ENCODE measurements around the gene MROH2B.

MROH2B gene

GRCh38 chr5:41071242-41071641 lies at the start of gene MROH2B:
TSS of gene MROH2B (minus strand) at chr5:41071342. CDS start at chr5:41070852, 490 bp downstream.
- FAIRE-seq: no peak
- DNase-seq (ENCODE audit: low spot score): no peak

GRCh38 chr5:41120600-41120999 lies 49.5 kb upstream of the MROH2B start:
- DNase-seq (ENCODE audit: low spot score) (no peak), FAIRE-seq (no peak)

DNA sequence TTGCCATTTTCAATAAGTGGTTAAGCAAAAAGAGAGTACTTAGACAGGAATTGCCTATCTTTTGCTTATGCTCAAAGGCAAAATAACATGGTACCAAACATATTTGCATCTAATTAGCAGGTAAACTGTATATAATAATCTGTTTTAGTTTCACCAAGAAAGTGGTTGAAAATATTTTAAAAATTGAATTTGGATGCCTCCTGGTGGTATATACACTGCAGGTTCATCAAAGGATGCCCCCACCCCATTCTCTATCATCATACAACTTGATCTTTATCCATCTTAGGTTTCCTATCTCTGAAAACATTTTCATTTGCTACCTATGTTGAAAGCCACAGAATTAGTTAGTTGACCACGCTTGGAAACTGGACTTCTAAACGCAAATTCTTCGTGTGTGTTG lies 47.0 kb upstream of the MROH2B start:
- FAIRE-seq (no peak), DNase-seq (ENCODE audit: low spot score) (no peak)

- DNase-seq (ENCODE audit: low spot score): peak; percentile 38
- no peak for FAIRE-seq
Observed at GRCh38 chr5:41115281-41115680, 44.1 kb upstream of the MROH2B start.

GRCh38 chr5:41112486-41113455 lies 41.6 kb upstream of the MROH2B start:
- DNase-seq (ENCODE audit: low spot score) (no peak), FAIRE-seq (no peak)

DNA sequence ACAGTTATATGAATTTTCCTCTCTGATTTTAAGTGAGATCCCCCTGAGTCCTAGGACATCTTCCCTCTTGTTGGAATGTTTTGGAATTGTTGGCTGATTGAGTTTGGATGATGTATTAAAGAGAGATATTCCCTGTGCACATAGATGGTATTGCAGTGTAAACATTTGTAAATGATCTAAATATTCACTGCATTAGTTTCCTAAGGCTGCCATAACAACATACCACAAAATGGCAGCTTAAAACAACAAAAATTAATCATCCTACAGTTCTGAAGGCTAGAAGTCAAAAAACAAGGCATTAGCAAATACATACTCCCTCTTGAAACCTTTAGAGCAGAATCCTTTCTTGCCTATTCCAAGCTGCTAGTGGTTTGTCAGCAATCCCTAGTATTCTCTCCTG lies 38.0 kb upstream of the MROH2B start:
- no peak for FAIRE-seq
- no peak for DNase-seq (ENCODE audit: low spot score)

DNA sequence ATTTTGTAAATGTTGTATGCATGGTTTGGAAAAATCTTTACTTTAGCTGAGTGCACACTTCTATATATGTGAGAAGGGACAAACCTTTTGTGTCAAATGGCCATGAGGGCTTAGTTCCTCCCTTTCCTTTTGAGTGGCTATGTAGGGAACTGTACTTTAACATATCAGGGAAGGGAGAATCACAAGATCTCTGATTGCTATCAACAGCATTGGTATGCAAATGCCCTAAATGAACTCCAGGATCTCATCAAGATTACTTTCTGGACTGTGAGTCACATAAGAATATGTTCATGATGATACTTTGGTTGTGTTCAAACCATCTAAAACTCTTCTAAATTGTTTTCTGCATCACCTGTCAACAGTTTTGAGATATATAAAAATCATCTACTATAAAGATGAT lies 31.2 kb upstream of the MROH2B start:
- DNase-seq (ENCODE audit: low spot score): no peak
- FAIRE-seq: no peak

DNA sequence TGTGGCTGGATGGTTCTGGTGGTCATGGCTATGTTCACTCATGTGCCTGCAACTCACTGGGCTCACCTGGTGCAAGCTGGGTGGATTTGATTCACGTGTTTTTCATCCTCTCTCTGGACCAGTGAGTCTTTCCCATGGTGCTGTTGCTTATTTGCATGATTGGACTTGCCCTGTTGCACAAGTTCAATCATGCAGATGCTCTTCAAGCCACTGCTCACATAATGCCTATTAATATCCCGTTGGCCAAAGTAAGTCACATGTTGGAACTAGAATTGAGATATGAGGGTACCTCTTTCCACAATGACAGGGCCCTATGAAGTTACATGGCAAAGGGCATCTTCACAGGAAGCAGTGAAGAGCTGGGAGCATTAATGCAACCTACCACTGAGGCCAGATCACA lies 26.5 kb upstream of the MROH2B start:
- FAIRE-seq: no peak
- DNase-seq (ENCODE audit: low spot score): no peak

DNA sequence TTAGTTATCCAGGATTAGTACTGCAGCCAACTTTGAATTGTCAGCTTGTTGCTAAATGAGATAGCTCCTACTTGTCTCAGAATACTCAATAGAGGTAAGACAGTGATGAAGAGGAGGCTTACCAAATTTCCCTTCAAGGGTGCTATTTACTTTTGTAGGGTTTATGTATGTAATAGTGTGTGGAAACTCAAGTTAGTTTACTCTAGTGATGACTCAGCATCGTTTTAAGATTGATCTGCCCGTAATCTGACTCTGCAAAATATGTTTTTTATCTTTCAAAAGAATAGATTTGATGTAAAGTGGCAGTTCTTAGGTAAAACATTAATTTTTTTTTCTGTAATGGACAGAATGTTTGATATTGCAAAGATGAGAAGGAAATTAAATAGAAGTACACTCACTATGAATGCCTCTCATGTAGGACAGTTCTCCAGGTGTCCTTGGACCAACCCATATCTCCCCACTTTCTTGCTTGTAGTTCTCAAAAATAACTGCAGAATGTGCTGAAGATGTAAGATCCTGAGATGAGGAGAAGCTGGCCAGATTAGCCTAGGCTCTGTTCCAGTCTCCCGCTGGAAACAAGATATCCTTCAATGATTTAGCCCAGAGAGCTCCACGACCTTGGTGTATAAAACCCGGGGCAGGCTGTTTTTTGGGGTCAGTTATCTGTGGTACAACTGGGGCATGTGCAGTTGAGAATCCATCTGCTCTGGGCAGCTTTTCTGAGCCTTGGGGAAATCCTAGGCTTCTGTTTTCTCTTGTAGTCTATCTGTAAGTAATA lies 24.4 kb upstream of the MROH2B start:
- DNase-seq (ENCODE audit: low spot score) (no peak), FAIRE-seq (no peak)

DNA sequence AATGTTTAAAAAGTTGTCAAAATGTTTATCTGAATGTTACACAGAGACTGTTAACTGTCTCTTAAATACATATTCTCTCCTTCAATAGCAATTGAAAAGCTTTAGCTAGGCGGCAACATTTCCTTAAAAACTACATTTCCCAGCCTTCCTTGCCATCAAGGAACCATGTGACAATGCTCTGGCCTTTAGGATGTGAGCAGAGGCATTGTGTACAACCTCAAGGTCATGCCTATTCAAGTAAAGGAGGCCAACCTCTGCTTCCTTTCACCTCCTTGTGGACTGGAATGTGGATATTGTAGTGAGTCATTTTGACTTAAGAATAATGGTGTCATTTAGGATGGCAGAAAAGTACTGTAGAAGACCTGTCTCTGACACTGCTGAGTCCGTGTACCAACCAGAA lies 23.7 kb upstream of the MROH2B start:
- DNase-seq (ENCODE audit: low spot score) (peak; percentile 70), FAIRE-seq (no peak)

DNA sequence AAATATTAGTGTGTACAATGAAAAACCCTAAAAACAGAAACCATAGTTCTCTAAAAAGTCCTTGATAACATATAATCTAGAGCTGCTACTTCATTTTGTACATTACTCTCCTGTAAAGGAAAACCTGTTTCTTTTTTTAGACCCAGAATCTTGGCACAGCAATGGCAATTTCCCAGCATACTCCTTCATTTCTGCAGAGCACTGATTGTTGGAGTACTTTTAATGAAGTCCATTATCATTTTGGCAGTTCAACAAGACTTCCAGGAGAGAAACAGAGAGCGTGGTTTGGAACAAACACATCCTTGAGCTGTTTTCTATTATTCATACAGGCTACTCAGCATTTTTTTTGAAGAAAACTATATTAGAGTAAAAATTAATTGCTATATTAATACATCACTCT lies 22.7 kb upstream of the MROH2B start:
- no peak for DNase-seq (ENCODE audit: low spot score)
- no peak for FAIRE-seq

- FAIRE-seq (peak; percentile 7), DNase-seq (ENCODE audit: low spot score) (peak; percentile 31)
Observed at GRCh38 chr5:41087461-41087860, 16.3 kb upstream of the MROH2B start.

GRCh38 chr5:41083306-41083705 lies 12.2 kb upstream of the MROH2B start:
- DNase-seq (ENCODE audit: low spot score) (no peak), FAIRE-seq (no peak)

- FAIRE-seq: no peak
- DNase-seq (ENCODE audit: low spot score): no peak
Observed at GRCh38 chr5:41071975-41072374, 833 bp upstream of the MROH2B start.

DNA sequence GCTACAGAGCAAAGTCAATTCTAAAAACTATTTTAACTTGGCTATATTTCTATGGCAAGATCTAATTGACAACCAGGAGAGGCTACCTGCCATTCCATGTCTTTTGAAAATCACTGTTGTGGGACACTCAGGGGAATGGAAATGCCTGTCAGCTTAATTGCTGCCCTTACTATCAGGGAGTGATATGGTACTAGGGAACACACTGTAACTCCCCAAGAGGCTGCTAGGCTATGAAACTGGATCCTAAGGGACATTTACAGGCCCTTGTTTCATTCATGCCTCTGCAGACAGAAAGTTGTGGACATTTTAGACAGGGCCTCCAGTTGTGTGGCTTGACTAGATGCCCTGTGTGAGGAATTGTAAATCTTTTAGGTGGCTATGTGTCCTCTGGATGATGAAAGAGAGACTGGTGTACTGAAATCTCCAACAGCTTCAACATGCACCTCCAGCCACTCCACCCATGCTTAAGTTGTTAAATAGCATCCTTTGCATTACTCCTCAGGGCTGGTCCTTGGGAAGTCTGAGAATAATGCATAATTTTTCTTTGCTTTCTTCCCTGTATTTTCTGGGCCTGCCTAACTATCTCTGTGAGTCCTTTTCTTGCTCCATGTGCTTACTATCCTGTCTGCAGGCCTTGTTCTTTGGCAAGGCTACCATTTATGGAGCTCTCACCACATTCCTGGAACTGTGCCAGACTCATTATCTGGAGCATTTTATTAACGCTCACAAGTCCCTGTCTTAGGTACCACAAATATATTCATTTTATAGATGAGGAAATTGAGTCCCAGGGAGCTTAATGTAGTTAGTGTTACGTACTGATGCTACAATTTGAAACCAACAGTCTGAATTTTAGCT lies 3.2 kb downstream of the MROH2B start:
- FAIRE-seq: no peak
- DNase-seq (ENCODE audit: low spot score): no peak

DNA sequence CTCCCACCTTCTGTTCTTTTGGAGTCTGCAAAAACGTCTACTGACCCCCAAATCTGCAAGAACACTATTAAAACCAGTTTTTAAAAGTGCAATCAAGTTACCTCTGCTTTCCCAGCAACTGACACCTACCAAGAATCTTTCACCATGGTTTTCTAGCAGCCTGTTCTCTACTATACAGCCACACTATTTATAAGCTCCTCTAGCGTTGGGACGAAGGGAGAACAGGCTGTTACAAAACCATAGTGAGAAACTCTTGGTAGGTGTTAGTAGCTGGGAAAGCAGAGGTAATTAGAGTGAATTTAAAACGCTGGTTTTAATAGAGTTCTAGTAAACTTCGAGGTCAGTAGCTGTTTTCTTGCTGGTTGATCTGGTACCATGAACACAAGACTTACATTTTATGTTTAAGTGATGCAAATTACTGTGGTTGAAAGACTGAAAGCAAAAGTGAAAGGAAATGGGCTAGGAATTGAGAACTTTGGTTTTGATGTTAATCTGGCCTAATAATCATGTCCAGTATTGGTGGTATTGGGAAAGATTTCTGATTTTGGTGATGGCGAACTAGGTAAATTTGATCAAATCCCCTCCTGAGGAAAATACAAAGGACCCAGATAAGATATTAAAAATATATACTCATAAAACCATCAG lies 5.3 kb downstream of the MROH2B start:
- FAIRE-seq: no peak
- DNase-seq (ENCODE audit: low spot score): no peak

- DNase-seq (ENCODE audit: low spot score) (no peak), FAIRE-seq (no peak)
Observed at GRCh38 chr5:41057940-41058339, 13.2 kb downstream of the MROH2B start.

GRCh38 chr5:41057231-41057630 lies 13.9 kb downstream of the MROH2B start:
- no peak for FAIRE-seq

DNA sequence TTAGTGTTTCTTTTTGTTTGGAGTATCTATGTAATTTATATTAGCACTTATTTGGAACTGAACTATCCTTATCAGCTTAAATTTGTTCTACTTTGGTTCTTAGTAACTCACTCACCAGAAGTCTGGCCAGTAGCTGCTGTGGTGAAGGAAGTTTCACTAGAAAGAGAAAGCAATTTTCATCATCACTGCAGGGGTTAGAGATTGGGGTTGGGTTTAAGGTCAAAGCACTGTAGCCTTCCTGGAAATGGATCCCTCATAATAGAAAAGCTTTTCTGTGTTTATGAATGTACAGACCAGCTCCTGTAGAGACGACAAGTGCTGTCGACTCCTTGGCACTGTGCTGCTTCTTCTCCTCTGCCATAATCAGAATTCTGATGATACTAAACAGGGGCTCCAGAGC lies 22.2 kb downstream of the MROH2B start:
- FAIRE-seq: no peak

More at GRCh38 chr5:41057231-41057630, 13.9 kb downstream of the MROH2B start:
- no peak for DNase-seq (ENCODE audit: low spot score)

DNA sequence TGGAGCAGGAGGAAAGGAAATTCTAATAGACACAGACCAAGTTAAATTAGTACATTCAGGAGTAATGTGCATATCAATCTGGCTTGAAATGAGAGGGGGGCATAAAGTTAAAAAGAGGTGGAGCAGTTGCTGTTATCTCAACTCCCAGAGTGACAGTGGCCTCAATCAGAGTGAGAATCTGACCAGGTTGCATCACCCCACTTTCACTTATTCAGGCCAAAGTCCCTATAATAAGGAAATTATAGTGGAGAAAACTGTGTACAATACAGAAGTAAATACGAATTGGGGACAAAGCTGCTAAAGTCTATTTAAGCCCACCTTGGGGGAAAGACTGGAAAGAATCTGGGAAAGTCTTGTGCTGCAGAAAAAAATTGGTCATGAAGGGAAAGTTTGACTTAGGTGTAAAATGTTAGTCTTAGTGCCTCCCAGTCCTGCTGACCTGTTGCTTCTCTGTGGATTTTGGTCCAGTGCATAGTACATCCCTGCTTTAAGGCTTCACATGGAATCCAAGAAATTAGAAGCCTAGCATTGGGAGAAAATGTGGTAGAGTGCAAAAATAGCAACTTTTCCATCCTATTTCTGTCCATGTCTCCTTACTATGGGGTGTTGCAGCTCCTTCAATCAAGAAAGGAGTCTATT lies 27.9 kb downstream of the MROH2B start:
- FAIRE-seq: no peak

More for the DNA sequence above, 22.2 kb downstream of the MROH2B start:
- no peak for DNase-seq (ENCODE audit: low spot score)

More for the DNA sequence above, 27.9 kb downstream of the MROH2B start:
- DNase-seq (ENCODE audit: low spot score): no peak
